Lower leg skin (tissue), 3 donors: ENCODE data around the gene MTHFSD.

ENCODE experiments used
- POLR2A ChIP-seq, 2 donors: fragments of 450-650 bp; IDR thresholded peaks; one replicate each; pipeline ENCODE4 v1.6.1; 2016 to 2017; ENCODE audit warnings: antibody characterized with exemption in 2 of 2, mild to moderate bottlenecking in 1 of 2, moderate library complexity in 1 of 2
- TF ChIP-seq, protein P1 (sequence below), 3 donors: fragments of 450-650 bp; IDR thresholded peaks; one replicate each; pipeline ENCODE4 v1.5.1; 2016; ENCODE audit warnings: antibody characterized with exemption in 3 of 3, mild to moderate bottlenecking in 3 of 3, moderate library complexity in 2 of 3

DNA sequence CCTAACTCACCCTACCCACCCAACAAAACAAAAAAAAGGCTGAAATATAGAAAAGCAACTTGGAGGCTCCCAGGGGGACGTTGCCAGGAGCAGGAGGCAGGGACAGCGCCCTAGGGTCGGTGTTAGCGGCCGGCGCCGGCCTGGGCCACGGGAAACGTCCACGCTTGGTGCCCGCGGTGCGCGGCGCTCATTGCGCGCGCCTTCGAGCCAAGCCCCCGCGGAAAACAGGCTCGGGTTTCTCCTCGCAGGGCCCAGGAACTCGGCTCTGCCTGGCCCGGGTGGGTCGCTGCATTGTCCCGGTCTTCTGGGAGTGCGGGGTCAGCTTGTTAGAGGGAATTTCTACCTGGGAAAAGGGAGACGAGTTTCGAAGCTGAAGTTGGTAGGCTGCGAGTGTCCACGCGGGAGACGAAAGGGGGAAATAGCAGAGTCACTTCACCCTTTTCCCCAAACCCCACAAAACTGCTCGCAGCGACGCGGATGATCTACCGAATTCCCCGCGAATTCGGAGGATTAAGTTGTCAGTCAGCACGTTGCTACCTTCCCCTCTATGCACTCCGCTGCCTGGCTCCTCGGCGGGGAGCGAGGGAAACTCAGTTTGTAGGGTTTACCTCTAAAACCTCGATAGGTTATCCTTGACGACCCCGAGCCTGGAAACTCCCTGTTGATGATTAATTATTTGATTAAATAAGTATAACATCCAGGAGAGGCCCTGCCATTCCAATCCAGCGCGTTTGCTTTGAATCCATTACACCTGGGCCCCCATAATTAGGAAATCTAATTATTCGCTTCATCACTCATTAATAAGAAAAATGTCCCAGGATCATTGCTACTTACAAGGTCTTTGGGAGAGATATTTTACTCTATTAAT, 10.8 kb upstream of the MTHFSD start:
- TF ChIP-seq POLR2A (IDR thresholded peaks at IDR 0.05): no peak
- TF ChIP-seq, protein P1, sequence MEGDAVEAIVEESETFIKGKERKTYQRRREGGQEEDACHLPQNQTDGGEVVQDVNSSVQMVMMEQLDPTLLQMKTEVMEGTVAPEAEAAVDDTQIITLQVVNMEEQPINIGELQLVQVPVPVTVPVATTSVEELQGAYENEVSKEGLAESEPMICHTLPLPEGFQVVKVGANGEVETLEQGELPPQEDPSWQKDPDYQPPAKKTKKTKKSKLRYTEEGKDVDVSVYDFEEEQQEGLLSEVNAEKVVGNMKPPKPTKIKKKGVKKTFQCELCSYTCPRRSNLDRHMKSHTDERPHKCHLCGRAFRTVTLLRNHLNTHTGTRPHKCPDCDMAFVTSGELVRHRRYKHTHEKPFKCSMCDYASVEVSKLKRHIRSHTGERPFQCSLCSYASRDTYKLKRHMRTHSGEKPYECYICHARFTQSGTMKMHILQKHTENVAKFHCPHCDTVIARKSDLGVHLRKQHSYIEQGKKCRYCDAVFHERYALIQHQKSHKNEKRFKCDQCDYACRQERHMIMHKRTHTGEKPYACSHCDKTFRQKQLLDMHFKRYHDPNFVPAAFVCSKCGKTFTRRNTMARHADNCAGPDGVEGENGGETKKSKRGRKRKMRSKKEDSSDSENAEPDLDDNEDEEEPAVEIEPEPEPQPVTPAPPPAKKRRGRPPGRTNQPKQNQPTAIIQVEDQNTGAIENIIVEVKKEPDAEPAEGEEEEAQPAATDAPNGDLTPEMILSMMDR (IDR thresholded peaks at IDR 0.05): no peak
